Measurements from ENCODE around the gene AGBL4. TPM values are rescaled to one million over a fixed set of nuclear protein-coding genes. Genes with fewer than 3 reads are reported as not detected.

AGBL4 gene
- total and polyA plus RNA-seq, 2 of the 13 experiments (the other 11 are each of a cell fraction or from before 2014, with no cell fraction given): not detected

- ChIA-PET CTCF (ENCODE audit: low intra/inter-chr PET ratio, low total read pairs) (no interaction called here), POLR2A (no interaction called here)
- ATAC-seq (no peak), FAIRE-seq (no peak), DNase-seq (ENCODE audit: low spot score) (no peak)
- Histone ChIP-seq H4K20me1 (ENCODE audit: insufficient read depth, low read length) (no peaks in the 10 kb centered on the region), H3K36me3 (replicated peaks in 1 of 2; ENCODE audit: control insufficient read depth in 1 of 2, insufficient read depth in 2 of 2, low read length in 2 of 2) (no peaks in the 10 kb centered on the region), H3K9me3 (ENCODE audit: low read length) (peaks cover 95% of the 10 kb centered on the region), H3K79me2 (ENCODE audit: insufficient read depth, low read length) (no peaks in the 10 kb centered on the region), H3K9ac (ENCODE audit: insufficient read depth, low read depth, low read length) (no peak overlapping the region), H3K4me2 (ENCODE audit: low read depth, low read length) (no peak overlapping the region), H3K4me3 (replicated peaks in 1 of 3; ENCODE audit: insufficient read depth in 1 of 3, low read depth in 2 of 3, low read length in 3 of 3) (no peak overlapping the region), H3K27me3 (ENCODE audit: control insufficient read depth in 1 of 2, insufficient read depth in 2 of 2, low read length in 2 of 2) (no peaks in the 10 kb centered on the region), H3K4me1 (ENCODE audit: insufficient read depth, low read length) (no peaks in the 10 kb centered on the region), H2AFZ (ENCODE audit: low read length) (no peak overlapping the region), H3K27ac (ENCODE audit: extremely low read length, insufficient read depth, low read length) (no peak overlapping the region)
- TF ChIP-seq HMGA1 (CRISPR knock-in tag; conservative IDR thresholded peaks at IDR 0.05): no peak
- no peak for TF ChIP-seq PAX8 (CRISPR knock-in tag; IDR thresholded peaks at IDR 0.05; ENCODE audit: borderline replicate concordance)
- TF ChIP-seq, protein P1, sequence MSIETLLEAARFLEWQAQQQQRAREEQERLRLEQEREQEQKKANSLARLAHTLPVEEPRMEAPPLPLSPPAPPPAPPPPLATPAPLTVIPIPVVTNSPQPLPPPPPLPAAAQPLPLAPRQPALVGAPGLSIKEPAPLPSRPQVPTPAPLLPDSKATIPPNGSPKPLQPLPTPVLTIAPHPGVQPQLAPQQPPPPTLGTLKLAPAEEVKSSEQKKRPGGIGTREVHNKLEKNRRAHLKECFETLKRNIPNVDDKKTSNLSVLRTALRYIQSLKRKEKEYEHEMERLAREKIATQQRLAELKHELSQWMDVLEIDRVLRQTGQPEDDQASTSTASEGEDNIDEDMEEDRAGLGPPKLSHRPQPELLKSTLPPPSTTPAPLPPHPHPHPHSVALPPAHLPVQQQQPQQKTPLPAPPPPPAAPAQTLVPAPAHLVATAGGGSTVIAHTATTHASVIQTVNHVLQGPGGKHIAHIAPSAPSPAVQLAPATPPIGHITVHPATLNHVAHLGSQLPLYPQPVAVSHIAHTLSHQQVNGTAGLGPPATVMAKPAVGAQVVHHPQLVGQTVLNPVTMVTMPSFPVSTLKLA (IDR thresholded peaks at IDR 0.05): peak; percentile 66
- in situ Hi-C loops (cut with HindIII; ENCODE audit: extremely low pct_ligation_motif_present, low pct_unique_long_range_greater_than_20kb) (no loop called here), intact Hi-C loops (cut with micrococcal nuclease; ENCODE audit: unreplicated experiment) (no loop called here)
- BruUV-seq (replicated peaks): no TSS peak
Measured at GRCh38 chr1:49183489-49183888, 840.3 kb downstream of the AGBL4 start.

GRCh38 chr1:49181033-49181432 lies 842.7 kb downstream of the AGBL4 start:
- Histone ChIP-seq H3K79me2 (ENCODE audit: insufficient read depth, low read length) (no peaks in the 10 kb centered on the region), H2AFZ (ENCODE audit: low read length) (no peak overlapping the region), H3K4me2 (ENCODE audit: low read depth, low read length) (no peak overlapping the region), H3K27ac (ENCODE audit: extremely low read length, insufficient read depth, low read length) (no peak overlapping the region), H3K4me1 (ENCODE audit: insufficient read depth, low read length) (no peaks in the 10 kb centered on the region), H3K9me3 (ENCODE audit: low read length) (peaks cover 96% of the 10 kb centered on the region), H3K36me3 (replicated peaks in 1 of 2; ENCODE audit: control insufficient read depth in 1 of 2, insufficient read depth in 2 of 2, low read length in 2 of 2) (no peaks in the 10 kb centered on the region), H4K20me1 (ENCODE audit: insufficient read depth, low read length) (no peaks in the 10 kb centered on the region), H3K27me3 (ENCODE audit: control insufficient read depth in 1 of 2, insufficient read depth in 2 of 2, low read length in 2 of 2) (no peaks in the 10 kb centered on the region), H3K4me3 (replicated peaks in 1 of 3; ENCODE audit: insufficient read depth in 1 of 3, low read depth in 2 of 3, low read length in 3 of 3) (no peak overlapping the region), H3K9ac (ENCODE audit: insufficient read depth, low read depth, low read length) (no peak overlapping the region)
- in situ Hi-C loops (cut with HindIII; ENCODE audit: extremely low pct_ligation_motif_present, low pct_unique_long_range_greater_than_20kb) (no loop called here), intact Hi-C loops (cut with micrococcal nuclease; ENCODE audit: unreplicated experiment) (no loop called here)
- CTCF ChIA-PET (ENCODE audit: low intra/inter-chr PET ratio, low total read pairs): no interaction called here
- POLR2A ChIA-PET: no interaction called here
- BruUV-seq (replicated peaks): no TSS peak
- no peak for ATAC-seq
- 17% methylated on average over 2 of the region's 2 CpGs for WGBS (ENCODE audit: low lambda C conversion rate)
- no peak for FAIRE-seq
- DNase-seq (ENCODE audit: low spot score): no peak
- TF ChIP-seq ZNF260 (CRISPR knock-in tag; IDR thresholded peaks at IDR 0.05; ENCODE audit: borderline replicate concordance, low read depth): no peak
- no peak for TF ChIP-seq U2AF2 (IDR thresholded peaks at IDR 0.05; ENCODE audit: low read depth, low read length)
- TF ChIP-seq TFDP1 (CRISPR knock-in tag; IDR thresholded peaks at IDR 0.05; ENCODE audit: borderline replicate concordance): no peak
- TF ChIP-seq NR2F2 (IDR thresholded peaks at IDR 0.05; ENCODE audit: borderline replicate concordance, low read depth): no peak
- no peak for TF ChIP-seq ZNF501 (CRISPR knock-in tag; IDR thresholded peaks at IDR 0.05)
- no peak for TF ChIP-seq NFATC3 (CRISPR knock-in tag; IDR thresholded peaks at IDR 0.05)
- TF ChIP-seq ZNF549 (CRISPR knock-in tag; IDR thresholded peaks at IDR 0.05): no peak
- no peak for TF ChIP-seq ZNF3 (CRISPR knock-in tag; IDR thresholded peaks at IDR 0.05)
- no peak for TF ChIP-seq TP53 (CRISPR knock-in tag; conservative IDR thresholded peaks at IDR 0.05)
- TF ChIP-seq NFYB (CRISPR knock-in tag; IDR thresholded peaks at IDR 0.05): no peak
- TF ChIP-seq ZNF556 (CRISPR knock-in tag; IDR thresholded peaks at IDR 0.05; ENCODE audit: borderline replicate concordance): no peak
- TF ChIP-seq, protein P2, sequence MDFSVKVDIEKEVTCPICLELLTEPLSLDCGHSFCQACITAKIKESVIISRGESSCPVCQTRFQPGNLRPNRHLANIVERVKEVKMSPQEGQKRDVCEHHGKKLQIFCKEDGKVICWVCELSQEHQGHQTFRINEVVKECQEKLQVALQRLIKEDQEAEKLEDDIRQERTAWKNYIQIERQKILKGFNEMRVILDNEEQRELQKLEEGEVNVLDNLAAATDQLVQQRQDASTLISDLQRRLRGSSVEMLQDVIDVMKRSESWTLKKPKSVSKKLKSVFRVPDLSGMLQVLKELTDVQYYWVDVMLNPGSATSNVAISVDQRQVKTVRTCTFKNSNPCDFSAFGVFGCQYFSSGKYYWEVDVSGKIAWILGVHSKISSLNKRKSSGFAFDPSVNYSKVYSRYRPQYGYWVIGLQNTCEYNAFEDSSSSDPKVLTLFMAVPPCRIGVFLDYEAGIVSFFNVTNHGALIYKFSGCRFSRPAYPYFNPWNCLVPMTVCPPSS (IDR thresholded peaks at IDR 0.05): no peak
- no peak for TF ChIP-seq SMAD3 (CRISPR knock-in tag; IDR thresholded peaks at IDR 0.05)
- TF ChIP-seq ISL2 (CRISPR knock-in tag; IDR thresholded peaks at IDR 0.05): no peak
